ENCODE measurements around the gene KCTD16.

- TF ChIP-seq EZH2 (IDR thresholded peaks at IDR 0.05; ENCODE audit: borderline replicate concordance, low read length), result no peak
- TF ChIP-seq, protein P1, sequence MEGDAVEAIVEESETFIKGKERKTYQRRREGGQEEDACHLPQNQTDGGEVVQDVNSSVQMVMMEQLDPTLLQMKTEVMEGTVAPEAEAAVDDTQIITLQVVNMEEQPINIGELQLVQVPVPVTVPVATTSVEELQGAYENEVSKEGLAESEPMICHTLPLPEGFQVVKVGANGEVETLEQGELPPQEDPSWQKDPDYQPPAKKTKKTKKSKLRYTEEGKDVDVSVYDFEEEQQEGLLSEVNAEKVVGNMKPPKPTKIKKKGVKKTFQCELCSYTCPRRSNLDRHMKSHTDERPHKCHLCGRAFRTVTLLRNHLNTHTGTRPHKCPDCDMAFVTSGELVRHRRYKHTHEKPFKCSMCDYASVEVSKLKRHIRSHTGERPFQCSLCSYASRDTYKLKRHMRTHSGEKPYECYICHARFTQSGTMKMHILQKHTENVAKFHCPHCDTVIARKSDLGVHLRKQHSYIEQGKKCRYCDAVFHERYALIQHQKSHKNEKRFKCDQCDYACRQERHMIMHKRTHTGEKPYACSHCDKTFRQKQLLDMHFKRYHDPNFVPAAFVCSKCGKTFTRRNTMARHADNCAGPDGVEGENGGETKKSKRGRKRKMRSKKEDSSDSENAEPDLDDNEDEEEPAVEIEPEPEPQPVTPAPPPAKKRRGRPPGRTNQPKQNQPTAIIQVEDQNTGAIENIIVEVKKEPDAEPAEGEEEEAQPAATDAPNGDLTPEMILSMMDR (conservative IDR thresholded peaks at IDR 0.05 in 1 of 2, IDR thresholded peaks at IDR 0.05 in 1 of 2; ENCODE audit: extremely low read depth in 1 of 2, insufficient read depth in 1 of 2, low read depth in 1 of 2, low read length in 2 of 2), result no peak
Measured at GRCh38 chr5:144433140-144433822, 262.6 kb downstream of the KCTD16 start.
